ENCODE results near the gene ZNF783.

- no peak for TF ChIP-seq POLR2A (IDR thresholded peaks at IDR 0.05; ENCODE audit: low read depth, low read length)
- TF ChIP-seq POLR2AphosphoS5 (IDR thresholded peaks at IDR 0.05; ENCODE audit: low read depth, low read length), result no peak
Measured at GRCh38 chr7:149280151-149280550, 18.2 kb downstream of the ZNF783 start.

Measured in GM12892 (cell line).